ENCODE measurements around the gene RSPO1. TPM values are rescaled to one million over a fixed set of nuclear protein-coding genes. Genes with fewer than 3 reads are reported as not detected.

Gene RSPO1
- total and polyA plus RNA-seq, 2 experiments from 2014 or later: 0.22 TPM; not detected in 1

DNA sequence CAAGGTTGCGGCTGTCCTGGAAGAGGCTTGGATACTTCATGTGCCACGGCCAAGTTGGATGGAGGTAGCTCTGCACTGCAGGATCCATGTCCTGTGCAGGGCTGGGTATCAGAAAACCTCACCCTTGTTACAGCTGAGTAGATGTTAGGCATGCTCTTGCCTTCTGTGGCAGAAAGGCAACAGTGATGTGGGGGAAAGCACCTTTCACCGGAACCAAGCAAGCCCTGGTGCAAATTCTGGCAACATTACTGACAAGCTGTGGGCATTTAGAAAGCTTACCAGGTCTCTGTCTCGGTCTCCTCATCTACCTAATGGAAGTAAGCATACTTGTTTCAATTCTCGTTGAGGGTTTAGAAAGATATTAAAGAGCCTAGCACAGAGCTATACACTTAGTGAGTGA is 43.1 kb upstream of the RSPO1 start:
- H4K20me1 ChIP-seq (ENCODE audit: insufficient read depth): no peaks in the 10 kb centered on the region
- H3K9ac ChIP-seq: no peak overlapping the region
- in situ Hi-C loops (cut with MboI): loop anchor here (10.0 kb wide), 1 partner anchor 223 kb away; no protein-coding TSS in a partner anchor
- H3F3A ChIP-seq (ENCODE audit: insufficient read depth): peaks cover 2% of the 10 kb centered on the region; the same call in 1 of the 2 replicates
- H3K27ac ChIP-seq: no peak overlapping the region
- no peak for DNase-seq
- 77 to 78% methylated on average over 5 of the region's 5 CpGs for WGBS, 2 experiments (ENCODE audit: low coverage in 1 of 2, low lambda C conversion rate in 2 of 2, missing lambda C conversion rate in 2 of 2)
- H3K9me2 ChIP-seq (ENCODE audit: insufficient read depth): no peaks in the 10 kb centered on the region
- TF ChIP-seq EZH2 (IDR thresholded peaks at IDR 0.05; ENCODE audit: insufficient read depth, poor library complexity, severe bottlenecking) (no peak), EZH2phosphoT487 (IDR thresholded peaks at IDR 0.05; ENCODE audit: insufficient read depth, low read depth) (no peak)
- no peaks in the 10 kb centered on the region for H3K79me2 ChIP-seq (ENCODE audit: insufficient read depth)
- no peak overlapping the region for H3K4me2 ChIP-seq (ENCODE audit: unreplicated experiment)
- H3K36me3 ChIP-seq (ENCODE audit: low read depth): peaks cover 11% of the 10 kb centered on the region; the same call in 1 of the 2 replicates
- H2AFZ ChIP-seq: no peak overlapping the region
- H3K9me3 ChIP-seq (ENCODE audit: low read depth): no peaks in the 10 kb centered on the region
- H3K4me1 ChIP-seq (ENCODE audit: insufficient read depth): peaks cover 4% of the 10 kb centered on the region
- peaks cover 3% of the 10 kb centered on the region; the same call in 1 of the 2 replicates for H3K27me3 ChIP-seq (replicated peaks; ENCODE audit: insufficient read depth)
- H3K4me3 ChIP-seq: no peak overlapping the region

DNA sequence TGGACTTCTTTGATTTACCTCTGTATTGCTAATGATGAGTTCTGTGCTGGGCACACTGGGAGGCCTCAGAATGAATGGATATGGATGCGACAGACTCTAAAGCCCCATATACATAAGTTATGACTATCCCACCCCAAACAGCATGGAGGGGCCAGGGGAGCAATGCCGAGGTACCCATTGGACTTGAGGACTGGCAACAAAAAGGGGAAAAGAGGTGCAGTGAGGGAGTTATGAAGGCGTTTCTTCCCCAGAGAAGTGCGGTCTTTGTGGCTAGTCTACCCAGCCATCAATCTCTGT is 42.4 kb upstream of the RSPO1 start:
- H3K79me2 ChIP-seq (ENCODE audit: insufficient read depth): no peaks in the 10 kb centered on the region
- H3K9me3 ChIP-seq (ENCODE audit: low read depth): no peaks in the 10 kb centered on the region
- H3K27me3 ChIP-seq (replicated peaks; ENCODE audit: insufficient read depth): peaks cover 5% of the 10 kb centered on the region
- 85 to 86% methylated on average over 4 of the region's 4 CpGs for WGBS, 2 experiments (ENCODE audit: low coverage in 1 of 2, low lambda C conversion rate in 2 of 2, missing lambda C conversion rate in 2 of 2)
- H3K9me2 ChIP-seq (ENCODE audit: insufficient read depth): no peaks in the 10 kb centered on the region
- H3K4me1 ChIP-seq (ENCODE audit: insufficient read depth): peaks cover 1% of the 10 kb centered on the region
- in situ Hi-C loops (cut with MboI): loop anchor here (10.0 kb wide), 1 partner anchor 222 kb away; no protein-coding TSS in a partner anchor
- H3K36me3 ChIP-seq (ENCODE audit: low read depth): peaks cover 11% of the 10 kb centered on the region; the same call in 1 of the 2 replicates
- no peak overlapping the region for H3K27ac ChIP-seq
- no peaks in the 10 kb centered on the region for H3F3A ChIP-seq (ENCODE audit: insufficient read depth)
- H3K4me2 ChIP-seq (ENCODE audit: unreplicated experiment): no peak overlapping the region
- H4K20me1 ChIP-seq (ENCODE audit: insufficient read depth): no peaks in the 10 kb centered on the region
- H3K4me3 ChIP-seq: no peak overlapping the region
- no peak overlapping the region for H3K9ac ChIP-seq
- H2AFZ ChIP-seq: no peak overlapping the region
- no peak for TF ChIP-seq EZH2 (IDR thresholded peaks at IDR 0.05; ENCODE audit: insufficient read depth, poor library complexity, severe bottlenecking)
- no peak for TF ChIP-seq EZH2phosphoT487 (IDR thresholded peaks at IDR 0.05; ENCODE audit: insufficient read depth, low read depth)
- no peak for DNase-seq

DNA sequence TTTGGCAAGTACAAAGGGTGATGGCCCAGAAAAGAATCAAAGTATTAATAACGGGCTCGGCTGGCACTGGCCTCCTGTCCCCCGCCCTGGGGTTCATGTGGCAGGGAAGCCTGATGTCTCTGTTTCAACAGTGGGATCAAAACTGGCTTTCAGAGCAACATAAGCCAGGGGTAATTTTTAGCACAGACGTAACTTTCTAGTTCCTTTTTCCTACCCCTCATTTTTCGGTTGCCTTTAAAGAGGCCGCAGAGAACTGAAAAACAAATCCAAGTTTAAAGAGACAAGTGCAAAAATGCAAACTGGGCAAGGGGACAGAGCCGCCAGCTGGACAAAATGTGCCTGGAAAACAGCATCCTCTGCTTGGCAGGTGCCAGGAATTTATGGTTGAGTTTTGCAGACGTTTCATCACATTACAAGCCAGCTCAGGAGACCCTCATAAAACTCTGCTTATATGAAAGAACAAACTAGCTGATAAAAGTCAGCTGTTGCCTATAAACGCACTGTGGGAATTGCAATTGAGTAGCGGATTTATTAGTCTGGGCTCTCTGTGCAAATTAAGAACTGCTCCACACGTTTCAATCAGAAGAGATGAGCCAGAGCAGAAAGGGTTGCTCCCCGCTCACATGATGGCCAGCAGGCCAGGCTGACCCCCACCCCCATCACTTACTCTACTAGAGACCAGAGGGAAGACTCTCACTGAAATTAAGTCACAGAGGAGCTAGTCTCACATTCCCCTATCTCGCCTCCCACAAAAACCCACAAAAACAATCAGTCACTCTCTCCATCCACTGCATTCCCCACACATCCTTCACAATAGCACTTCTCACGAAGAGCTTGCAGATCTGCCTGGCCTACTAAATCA is 41.8 kb upstream of the RSPO1 start:
- no peak for DNase-seq

DNA sequence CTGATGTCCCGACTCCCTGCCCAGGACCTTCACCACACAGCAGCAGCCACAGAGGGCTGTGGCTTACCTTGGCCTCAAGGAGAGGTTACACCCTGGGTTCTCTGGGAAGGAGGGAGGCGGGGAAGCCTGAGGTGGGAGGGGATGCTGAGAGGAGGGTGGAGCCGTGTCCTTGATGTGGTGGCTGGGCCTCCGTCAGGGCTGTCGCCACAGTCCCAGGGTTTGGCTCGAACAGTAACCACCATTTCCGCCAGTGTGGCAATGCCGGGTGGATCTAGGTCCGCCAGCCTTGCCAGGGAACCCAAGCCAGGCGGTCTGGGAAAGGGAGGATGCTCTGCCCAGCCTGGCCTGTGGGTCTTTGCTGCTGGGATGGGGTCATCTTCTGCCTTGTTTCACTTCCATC is 39.2 kb upstream of the RSPO1 start:
- Histone ChIP-seq H3K4me3 (no peak overlapping the region), H3K9me3 (ENCODE audit: low read depth) (no peaks in the 10 kb centered on the region), H3K27me3 (replicated peaks; ENCODE audit: insufficient read depth) (peaks cover 11% of the 10 kb centered on the region), H3K36me3 (ENCODE audit: low read depth) (no peaks in the 10 kb centered on the region), H2AFZ (no peak overlapping the region), H3K4me2 (ENCODE audit: unreplicated experiment) (no peak overlapping the region), H3K79me2 (ENCODE audit: insufficient read depth) (no peaks in the 10 kb centered on the region), H4K20me1 (ENCODE audit: insufficient read depth) (no peaks in the 10 kb centered on the region), H3F3A (ENCODE audit: insufficient read depth) (no peaks in the 10 kb centered on the region), H3K9ac (no peak overlapping the region), H3K4me1 (ENCODE audit: insufficient read depth) (no peaks in the 10 kb centered on the region), H3K9me2 (ENCODE audit: insufficient read depth) (no peaks in the 10 kb centered on the region), H3K27ac (no peak overlapping the region)
- in situ Hi-C loops (cut with MboI): loop anchor here (10.0 kb wide), 1 partner anchor 219 kb away; no protein-coding TSS in a partner anchor
- WGBS, 2 experiments (ENCODE audit: low coverage in 1 of 2, low lambda C conversion rate in 2 of 2, missing lambda C conversion rate in 2 of 2): 38 to 46% methylated on average over 9 to 10 of the region's 10 CpGs
- no peak for DNase-seq
- TF ChIP-seq EZH2 (IDR thresholded peaks at IDR 0.05; ENCODE audit: insufficient read depth, poor library complexity, severe bottlenecking): no peak
- no peak for TF ChIP-seq EZH2phosphoT487 (IDR thresholded peaks at IDR 0.05; ENCODE audit: insufficient read depth, low read depth)

More for the DNA sequence above, 41.8 kb upstream of the RSPO1 start:
- Histone ChIP-seq H2AFZ (no peak overlapping the region), H3F3A (ENCODE audit: insufficient read depth) (no peaks in the 10 kb centered on the region), H3K4me2 (ENCODE audit: unreplicated experiment) (no peak overlapping the region), H3K79me2 (ENCODE audit: insufficient read depth) (no peaks in the 10 kb centered on the region), H3K27me3 (replicated peaks; ENCODE audit: insufficient read depth) (peaks cover 11% of the 10 kb centered on the region), H3K9me3 (ENCODE audit: low read depth) (no peaks in the 10 kb centered on the region), H3K27ac (no peak overlapping the region), H3K4me1 (ENCODE audit: insufficient read depth) (no peaks in the 10 kb centered on the region), H3K9ac (no peak overlapping the region), H4K20me1 (ENCODE audit: insufficient read depth) (no peaks in the 10 kb centered on the region), H3K9me2 (ENCODE audit: insufficient read depth) (no peaks in the 10 kb centered on the region), H3K4me3 (no peak overlapping the region), H3K36me3 (ENCODE audit: low read depth) (peaks cover 7% of the 10 kb centered on the region; the same call in 1 of the 2 replicates)
- no peak for TF ChIP-seq EZH2 (IDR thresholded peaks at IDR 0.05; ENCODE audit: insufficient read depth, poor library complexity, severe bottlenecking)
- TF ChIP-seq EZH2phosphoT487 (IDR thresholded peaks at IDR 0.05; ENCODE audit: insufficient read depth, low read depth): no peak
- 24 to 25% methylated on average over 14 of the region's 14 CpGs for WGBS, 2 experiments (ENCODE audit: low coverage in 1 of 2, low lambda C conversion rate in 2 of 2, missing lambda C conversion rate in 2 of 2)
- in situ Hi-C loops (cut with MboI): loop anchor here (10.0 kb wide), 1 partner anchor 222 kb away; no protein-coding TSS in a partner anchor

All from GM23248 (cell line).